ENCODE results near the gene JAK3. TPM values are rescaled to one million over a fixed set of nuclear protein-coding genes. Genes with fewer than 3 reads are reported as not detected.
A peak's percentile ranks its signal among the peaks of the same experiment; 100 is the strongest.

Gene JAK3
- total and polyA plus RNA-seq, 2 of the 8 experiments (the other 6 are each of a cell fraction or from before 2014, with no cell fraction given) = 4.0 to 4.7 TPM

DNA sequence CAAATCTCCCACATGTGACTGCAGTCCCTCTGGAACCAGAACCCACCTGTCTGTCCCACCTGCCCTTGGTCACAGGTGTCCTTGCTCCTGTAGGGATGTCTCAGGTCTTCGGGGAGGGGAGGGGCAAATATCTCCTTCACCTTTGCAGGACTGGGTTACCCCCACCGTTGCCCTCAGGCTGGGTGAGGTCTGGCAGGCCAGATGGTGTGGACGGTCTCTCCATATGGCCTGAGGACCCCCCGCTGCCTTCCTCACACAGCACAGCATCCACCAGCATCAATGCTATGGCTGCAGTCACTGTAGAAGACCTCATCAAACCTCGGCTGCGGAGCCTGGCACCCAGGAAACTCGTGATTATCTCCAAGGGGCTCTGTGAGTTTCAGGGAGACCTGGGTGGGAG lies 33.9 kb upstream of the JAK3 start:
- H3K79me1 ChIP-seq (ENCODE audit: low read depth, low read length) = no peaks in the 10 kb centered on the region
- ChIA-PET CTCF (ENCODE audit: partially characterized antibody) (no interaction called here), POLR2A (ENCODE audit: partially characterized antibody) (no interaction called here)
- 0 out of 2 replicates have a peak overlapping the region, but pooled peaks have one; percentile 48 for H2BK20ac ChIP-seq (ENCODE audit: low read length)
- H3K18ac ChIP-seq (ENCODE audit: extremely low read depth, low read length) = no peak overlapping the region
- H4K5ac ChIP-seq (ENCODE audit: insufficient read length, low read depth, low read length) = no peak overlapping the region
- H3K4me1 ChIP-seq (replicated peaks in 1 of 4; ENCODE audit: control insufficient read depth in 3 of 4, insufficient read depth in 4 of 4, low read length in 3 of 4) = no peaks in the 10 kb centered on the region
- H2BK120ac ChIP-seq (replicated peaks; ENCODE audit: low read depth, low read length) = no peak overlapping the region
- H3K14ac ChIP-seq (ENCODE audit: insufficient read length) = no peak overlapping the region
- no peak overlapping the region for H2BK12ac ChIP-seq (ENCODE audit: low read depth, low read length)
- H3K23me2 ChIP-seq (ENCODE audit: low read depth, low read length) = no peaks in the 10 kb centered on the region
- DNase-seq (ENCODE audit: low read depth in 1 of 2, low spot score in 2 of 2) (no peak), FAIRE-seq (no peak)
- H3K4me3 ChIP-seq (ENCODE audit: extremely low read depth in 1 of 4, insufficient read depth in 2 of 4, low read depth in 3 of 4, low read length in 4 of 4) = no peak overlapping the region
- H2AFZ ChIP-seq (ENCODE audit: low read length) = no peak overlapping the region
- no peak overlapping the region for H2AK5ac ChIP-seq (ENCODE audit: low read depth, low read length)
- no peak overlapping the region for H3K56ac ChIP-seq (replicated peaks; ENCODE audit: insufficient read length, low read depth, low read length)
- H2BK15ac ChIP-seq (ENCODE audit: low read length) = peak overlapping the region; percentile 88; the same call in 1 of the 2 replicates
- H3K27ac ChIP-seq (ENCODE audit: low read depth, low read length) = no peak overlapping the region
- no peak overlapping the region for H3K23ac ChIP-seq (ENCODE audit: insufficient read length)
- 86% methylated on average over 7 of the region's 7 CpGs; no CpG with 5 or more reads in 1 of the 2 experiments for WGBS, 2 experiments (ENCODE audit: extremely low coverage in 1 of 2, insufficient coverage in 1 of 2, insufficient read length in 1 of 2, insufficient replicate concordance in 2 of 2, low coverage in 1 of 2, low lambda C conversion rate in 2 of 2, missing lambda C conversion rate in 1 of 2)
- no peaks in the 10 kb centered on the region for H3K27me3 ChIP-seq (replicated peaks in 1 of 4; ENCODE audit: control insufficient read depth in 3 of 4, extremely low read depth in 1 of 4, insufficient read depth in 3 of 4, low read length in 3 of 4)
- no peaks in the 10 kb centered on the region for H3K9me3 ChIP-seq (ENCODE audit: insufficient read depth in 2 of 2, low read depth in 1 of 2, low read length in 1 of 2)
- no peaks in the 10 kb centered on the region for H3K79me2 ChIP-seq (ENCODE audit: control insufficient read depth in 1 of 2, insufficient read depth in 2 of 2, low read length in 2 of 2)
- no peak overlapping the region for H4K91ac ChIP-seq (replicated peaks; ENCODE audit: insufficient read length, low read length)
- H3K4ac ChIP-seq (replicated peaks; ENCODE audit: insufficient read length, low read depth, low read length) = no peak overlapping the region
- no peak overlapping the region for H4K8ac ChIP-seq (ENCODE audit: extremely low read depth, insufficient read depth, low read length)
- no peak overlapping the region for H3K9ac ChIP-seq (replicated peaks in 1 of 4; ENCODE audit: extremely low read depth in 1 of 4, low read depth in 3 of 4, low read length in 3 of 4)
- no peak overlapping the region for H3K4me2 ChIP-seq (ENCODE audit: insufficient read depth in 1 of 2, low read depth in 2 of 2, low read length in 2 of 2)
- H4K20me1 ChIP-seq (replicated peaks in 1 of 2; ENCODE audit: control insufficient read depth in 1 of 2, insufficient read depth in 2 of 2, low read length in 2 of 2) = no peaks in the 10 kb centered on the region
- H3K36me3 ChIP-seq (ENCODE audit: control insufficient read depth in 2 of 4, insufficient read depth in 4 of 4, low read length in 3 of 4) = no peaks in the 10 kb centered on the region
- H2BK5ac ChIP-seq (ENCODE audit: low read depth, low read length) = no peak overlapping the region
- no peak for TF ChIP-seq HDAC2 (IDR thresholded peaks at IDR 0.05; ENCODE audit: borderline replicate concordance in 1 of 2, low read depth in 2 of 2, low read length in 2 of 2)
- no peak for TF ChIP-seq TBP (IDR thresholded peaks at IDR 0.05; ENCODE audit: low read depth, low read length)
- no peak for TF ChIP-seq CTCF (IDR thresholded peaks at IDR 0.05; ENCODE audit: control extremely low read depth in 1 of 3, insufficient read depth in 1 of 3, low read depth in 1 of 3, low read length in 3 of 3)
- TF ChIP-seq KDM1A (IDR thresholded peaks at IDR 0.05; ENCODE audit: borderline replicate concordance, low read length) = no peak
- no peak for TF ChIP-seq GTF2F1 (IDR thresholded peaks at IDR 0.05; ENCODE audit: borderline replicate concordance, low read depth, low read length)
- no peak for TF ChIP-seq SIN3A (conservative IDR thresholded peaks at IDR 0.05 in 1 of 2, IDR thresholded peaks at IDR 0.05 in 1 of 2; ENCODE audit: low read depth in 1 of 2, low read length in 2 of 2)
- no peak for TF ChIP-seq RFX5 (IDR thresholded peaks at IDR 0.05; ENCODE audit: borderline replicate concordance, low read depth, low read length)
- TF ChIP-seq SP2 (IDR thresholded peaks at IDR 0.05; ENCODE audit: low read length) = no peak
- TF ChIP-seq SIRT6 (IDR thresholded peaks at IDR 0.05; ENCODE audit: low read length) = no peak
- TF ChIP-seq GABPA (IDR thresholded peaks at IDR 0.05; ENCODE audit: borderline replicate concordance, insufficient read depth, low read length) = no peak
- TF ChIP-seq RBBP5 (IDR thresholded peaks at IDR 0.05; ENCODE audit: borderline replicate concordance, low read depth, low read length) = no peak
- TF ChIP-seq SIX5 (IDR thresholded peaks at IDR 0.05; ENCODE audit: low read depth, low read length) = no peak

Data from H1 (cell line).